NCI-H1436 (cell line): ENCODE measurements around the gene INAFM2.

Experiments used
- DNase-seq: peaks from one replicate; lab custom pipeline; 2025; lab: John Stamatoyannopoulos, UW

The INAFM2 gene

DNA sequence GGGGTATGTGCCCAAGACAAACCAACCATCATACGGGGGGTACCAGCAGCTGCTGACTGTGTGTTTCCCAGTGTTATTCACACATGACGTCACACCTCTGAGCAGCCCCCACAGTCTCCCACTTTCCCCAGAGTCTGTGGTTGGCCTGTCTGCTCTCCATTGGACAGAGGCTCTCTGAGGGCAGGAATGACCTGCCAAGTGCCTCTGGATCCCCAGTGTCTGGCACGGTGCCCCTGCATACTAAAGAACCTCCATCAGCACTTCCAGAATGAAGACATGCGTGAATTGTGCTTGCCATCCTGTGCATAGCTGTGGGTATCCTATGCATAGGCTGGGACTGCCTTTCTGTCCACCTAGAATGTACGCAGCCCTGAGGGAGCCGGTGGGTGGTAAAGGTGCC is 20.7 kb downstream of the INAFM2 start:
- DNase-seq = no peak

DNA sequence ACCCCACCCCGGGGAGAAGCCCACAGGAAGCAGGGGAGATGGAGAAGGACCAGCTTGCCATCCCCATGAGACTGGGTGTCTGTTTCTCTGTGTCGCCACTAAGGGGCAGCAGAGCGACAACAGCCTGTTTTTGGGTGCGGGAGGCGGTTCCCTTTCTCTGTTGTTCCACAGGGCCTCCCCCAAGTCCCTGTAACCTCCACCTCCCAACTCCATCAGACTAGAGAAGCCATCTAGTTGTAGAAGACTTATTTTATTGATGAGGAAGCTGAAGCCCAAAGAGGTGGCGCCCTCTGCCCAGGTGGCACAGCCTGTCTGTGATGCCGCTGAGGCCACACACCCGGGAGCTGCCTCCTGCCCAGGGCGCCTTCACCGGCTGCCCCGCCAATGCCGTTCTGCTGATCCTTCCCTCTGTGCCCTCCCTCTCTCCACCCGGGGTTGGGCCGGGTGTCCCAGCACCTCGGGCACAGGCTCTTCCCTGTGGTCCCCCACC is 21.2 kb downstream of the INAFM2 start:
- peak; percentile 61 for DNase-seq

DNA sequence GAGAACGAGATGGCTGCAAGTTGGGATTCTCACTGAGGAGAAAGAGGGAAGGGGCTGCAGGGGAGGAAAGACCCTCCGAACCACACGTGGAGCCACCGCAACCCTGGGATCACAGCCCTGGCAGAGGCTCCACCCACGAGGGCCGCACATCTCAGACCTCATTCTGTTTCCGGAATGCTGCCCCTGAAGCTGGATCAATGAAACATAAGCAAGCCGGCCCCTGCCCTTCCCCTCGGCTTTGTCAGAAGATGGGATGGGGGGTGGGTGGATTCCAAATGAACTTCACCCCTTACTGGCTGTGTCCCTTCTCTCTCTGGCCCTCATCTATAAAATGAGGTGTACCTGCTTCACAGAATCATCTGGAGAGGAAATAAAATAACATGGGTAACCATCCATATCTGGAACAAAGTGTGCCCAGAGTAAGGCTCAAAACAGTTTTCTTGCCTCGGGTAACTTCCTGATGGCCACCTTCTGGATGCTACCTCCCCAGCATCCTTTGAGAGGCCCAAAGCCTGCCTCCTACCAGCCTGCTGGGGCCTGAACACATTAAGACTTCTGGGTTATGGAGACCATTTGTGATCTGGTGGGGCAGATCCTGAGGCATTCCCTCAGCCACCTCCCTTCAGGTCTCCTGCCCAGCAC is 21.9 kb downstream of the INAFM2 start:
- no peak for DNase-seq

DNA sequence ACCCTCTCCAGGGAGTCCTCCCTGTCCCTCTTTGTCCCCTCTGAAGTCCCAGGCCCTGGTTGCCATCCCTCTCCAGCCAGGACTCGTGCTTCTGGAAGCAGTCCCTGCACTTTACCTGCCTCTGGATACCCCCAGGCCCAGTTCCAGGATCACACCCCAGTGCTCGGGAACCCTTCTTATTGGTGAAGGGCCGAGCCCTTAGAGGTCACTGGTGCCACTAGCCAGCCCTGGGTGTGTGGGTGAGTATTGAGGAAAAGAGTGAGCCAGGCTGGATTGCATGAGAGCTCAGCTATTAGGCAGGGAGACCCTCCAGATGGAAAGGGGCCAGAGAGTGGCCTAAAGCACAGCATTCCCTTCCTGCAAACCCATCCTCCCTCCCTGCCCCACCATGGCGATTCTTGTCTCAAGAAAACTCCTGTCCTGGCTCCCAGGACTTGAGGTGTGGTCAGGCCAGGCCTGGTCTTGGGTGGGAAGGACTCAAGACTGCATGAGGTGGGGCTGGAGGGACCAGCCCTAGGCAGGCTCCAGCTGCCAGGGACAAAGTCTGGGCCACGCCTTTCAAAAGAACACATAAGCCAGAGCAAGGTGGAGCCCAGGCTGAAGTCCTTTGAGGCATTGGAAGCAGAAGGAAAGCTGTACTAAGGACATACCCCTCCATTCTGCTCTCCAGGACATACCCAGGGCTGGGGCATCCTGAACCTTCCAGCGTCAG is 22.5 kb downstream of the INAFM2 start:
- no peak for DNase-seq

DNA sequence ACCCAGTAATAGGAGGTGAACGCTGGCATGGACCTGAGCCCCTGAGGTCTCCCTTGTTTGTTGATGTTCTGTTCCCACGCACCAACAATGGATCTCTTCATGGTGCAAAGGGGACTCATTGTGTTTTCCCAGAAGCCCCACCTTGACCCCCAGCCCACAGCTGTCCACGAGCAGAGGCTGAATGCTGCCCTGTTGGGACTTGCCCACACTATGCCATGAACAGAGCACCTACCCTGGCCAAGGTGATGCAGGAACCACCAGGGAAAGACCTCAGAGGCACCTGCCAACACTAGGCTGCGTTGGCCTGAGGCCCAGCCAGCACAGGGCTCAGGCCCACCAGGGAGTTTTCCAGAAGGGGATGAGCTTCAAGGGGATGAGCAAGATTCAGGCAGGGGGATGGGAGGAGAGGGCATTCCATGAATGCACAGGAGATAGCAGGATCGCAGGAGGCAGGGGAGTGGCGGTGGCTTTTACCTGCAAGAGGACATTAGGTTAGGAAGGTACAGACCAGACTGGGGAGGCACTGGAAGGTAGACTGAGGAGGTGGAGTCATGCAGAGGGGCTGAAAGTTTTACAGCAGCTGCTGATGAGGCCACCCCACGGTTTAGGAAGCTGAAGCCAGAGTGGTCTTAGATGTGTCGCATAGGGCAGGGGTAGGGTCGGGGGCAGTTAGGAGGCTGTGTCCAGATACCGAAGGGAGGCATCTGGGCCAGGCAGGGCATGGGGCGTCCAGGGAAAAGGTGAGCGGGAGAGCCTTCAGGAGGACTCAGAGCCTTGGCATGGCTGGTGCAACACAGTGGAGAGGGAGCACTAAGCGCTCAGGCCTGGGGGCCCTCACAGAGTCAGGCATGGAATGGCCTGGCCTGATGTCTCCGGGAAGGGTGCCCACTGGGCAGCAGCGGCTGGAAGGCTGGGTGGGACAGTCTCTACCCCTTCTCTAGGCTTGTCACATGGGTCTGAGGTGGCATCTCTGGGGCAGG is 23.4 kb downstream of the INAFM2 start:
- DNase-seq = no peak

DNA sequence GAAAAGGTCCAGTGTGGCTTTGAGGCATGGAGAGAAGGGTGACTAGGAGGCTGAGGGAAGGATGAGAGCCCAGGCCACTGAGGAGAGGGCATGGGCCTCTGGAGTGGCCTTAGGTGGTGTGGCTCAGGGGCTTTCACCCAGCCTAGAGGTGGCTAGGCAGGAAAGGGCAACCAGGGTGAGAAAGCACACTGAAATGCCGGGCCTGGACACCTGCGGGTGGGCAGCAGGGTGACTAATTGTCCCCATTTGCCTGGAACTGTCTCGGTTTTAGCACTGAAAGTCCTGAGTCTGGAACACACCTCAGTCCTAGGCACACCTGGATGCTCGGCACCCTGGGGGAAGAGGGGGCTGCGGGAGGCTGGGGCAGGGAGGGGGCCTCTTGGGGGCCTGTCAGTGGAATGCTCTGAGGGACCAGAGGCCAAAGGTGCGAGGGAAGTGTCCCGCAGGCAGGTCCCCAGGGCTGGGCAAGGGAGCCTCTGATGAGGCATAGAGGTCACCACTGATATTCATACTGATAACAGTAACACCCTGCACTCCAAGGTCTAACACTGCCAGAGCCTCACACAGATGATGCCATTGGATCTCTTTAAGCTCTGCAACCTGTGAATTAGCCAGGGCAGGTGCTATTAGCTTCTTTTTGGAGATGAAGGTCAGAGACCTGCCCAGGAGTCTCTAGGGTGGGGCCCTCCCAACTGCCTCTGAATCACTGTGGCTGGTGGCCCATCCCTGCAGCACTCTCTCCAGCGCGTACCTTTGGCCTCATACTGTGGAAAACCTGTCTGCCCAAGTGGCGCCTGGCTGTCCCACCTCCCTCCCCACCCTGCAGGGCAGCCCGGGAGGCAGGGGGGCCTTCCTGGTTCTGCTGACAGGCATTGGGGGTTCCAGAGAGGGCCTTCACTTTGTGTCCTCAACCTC is 24.3 kb downstream of the INAFM2 start:
- DNase-seq = no peak

DNA sequence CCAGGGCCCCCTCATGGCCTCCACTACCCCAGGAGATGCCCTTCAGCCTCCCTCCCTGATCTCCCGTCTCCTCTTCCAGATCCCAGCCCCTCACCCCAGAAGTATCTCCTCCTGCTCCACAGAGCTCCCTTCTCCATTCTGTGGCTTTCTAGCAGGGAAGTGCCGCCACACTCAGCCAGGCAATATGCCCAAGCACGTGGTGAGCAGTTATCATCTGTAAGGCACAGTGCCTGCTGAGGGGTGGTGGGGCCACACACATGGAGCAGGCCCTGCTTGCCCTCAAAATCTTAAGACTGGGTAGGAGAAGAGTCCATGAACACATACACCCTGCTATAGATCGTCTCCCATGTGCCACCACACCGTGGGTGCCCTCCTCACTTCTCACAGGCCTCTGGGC is 25.0 kb downstream of the INAFM2 start:
- no peak for DNase-seq

DNA sequence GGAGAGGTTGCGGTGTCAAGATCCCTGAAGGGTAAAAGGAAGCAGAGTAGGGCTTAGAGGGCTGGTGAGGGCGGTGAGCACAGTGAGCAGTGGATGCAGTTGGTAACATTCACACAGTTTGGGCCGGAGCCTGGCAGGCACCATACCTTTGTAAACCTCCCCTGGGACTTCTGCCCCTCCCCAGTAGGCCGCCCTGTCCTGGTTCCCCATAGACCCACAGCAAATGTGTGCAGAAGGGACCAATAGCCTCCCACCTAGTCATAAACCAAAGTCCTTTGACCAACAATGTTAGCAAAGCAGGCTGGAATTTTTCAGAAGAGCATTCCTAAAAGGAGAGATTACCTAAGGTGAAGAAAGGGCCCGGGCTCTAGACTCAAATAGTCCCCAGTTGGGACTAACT is 25.7 kb downstream of the INAFM2 start:
- DNase-seq = no peak

DNA sequence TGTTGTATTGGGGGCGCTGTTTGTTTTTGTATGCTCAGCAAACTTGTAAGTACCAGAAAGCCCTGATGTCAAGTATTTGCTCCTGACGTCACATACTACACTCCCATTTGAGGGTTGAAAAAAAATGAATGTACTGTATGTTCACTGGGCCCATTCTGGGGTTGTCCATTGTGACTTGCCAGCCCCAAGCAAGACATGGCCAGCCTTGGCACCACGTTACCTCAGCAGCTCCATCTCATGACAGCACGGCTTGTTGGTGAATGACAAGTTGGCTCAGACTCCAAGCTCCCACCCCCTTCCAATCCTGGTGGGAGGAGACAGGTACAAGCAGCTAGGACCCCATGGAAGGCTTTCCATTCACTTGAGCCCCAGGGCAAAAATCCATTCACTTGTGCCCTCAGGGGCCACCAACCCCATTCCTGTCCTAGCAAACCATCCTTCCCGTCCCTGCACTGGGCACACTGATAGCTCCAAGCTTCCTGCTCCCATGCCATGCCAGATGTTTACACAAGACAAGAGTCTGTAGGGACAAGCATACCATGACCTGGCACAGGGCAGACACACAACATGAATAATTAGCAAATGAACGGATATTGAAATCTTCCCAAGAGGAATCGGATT is 28.9 kb downstream of the INAFM2 start:
- no peak for DNase-seq

DNA sequence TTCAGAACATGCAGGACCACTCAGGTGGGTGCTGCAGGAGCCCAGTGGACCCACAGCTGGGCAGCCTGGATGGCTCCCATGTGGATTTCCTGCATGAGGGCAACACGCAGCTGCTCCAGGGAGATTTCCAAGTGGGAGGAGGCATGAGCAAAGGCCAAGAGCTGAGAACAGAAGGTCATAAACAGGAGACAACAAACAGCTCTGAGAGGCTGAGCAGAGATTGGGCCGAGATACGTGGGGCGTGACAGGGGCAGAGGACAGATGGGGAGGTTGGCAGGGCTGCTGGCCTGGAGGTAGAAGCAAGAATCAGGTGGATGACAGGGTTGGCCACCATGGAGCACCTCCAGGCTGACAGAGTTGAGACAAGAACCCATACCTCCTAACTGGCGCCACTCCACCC is 30.2 kb downstream of the INAFM2 start:
- no peak for DNase-seq

DNA sequence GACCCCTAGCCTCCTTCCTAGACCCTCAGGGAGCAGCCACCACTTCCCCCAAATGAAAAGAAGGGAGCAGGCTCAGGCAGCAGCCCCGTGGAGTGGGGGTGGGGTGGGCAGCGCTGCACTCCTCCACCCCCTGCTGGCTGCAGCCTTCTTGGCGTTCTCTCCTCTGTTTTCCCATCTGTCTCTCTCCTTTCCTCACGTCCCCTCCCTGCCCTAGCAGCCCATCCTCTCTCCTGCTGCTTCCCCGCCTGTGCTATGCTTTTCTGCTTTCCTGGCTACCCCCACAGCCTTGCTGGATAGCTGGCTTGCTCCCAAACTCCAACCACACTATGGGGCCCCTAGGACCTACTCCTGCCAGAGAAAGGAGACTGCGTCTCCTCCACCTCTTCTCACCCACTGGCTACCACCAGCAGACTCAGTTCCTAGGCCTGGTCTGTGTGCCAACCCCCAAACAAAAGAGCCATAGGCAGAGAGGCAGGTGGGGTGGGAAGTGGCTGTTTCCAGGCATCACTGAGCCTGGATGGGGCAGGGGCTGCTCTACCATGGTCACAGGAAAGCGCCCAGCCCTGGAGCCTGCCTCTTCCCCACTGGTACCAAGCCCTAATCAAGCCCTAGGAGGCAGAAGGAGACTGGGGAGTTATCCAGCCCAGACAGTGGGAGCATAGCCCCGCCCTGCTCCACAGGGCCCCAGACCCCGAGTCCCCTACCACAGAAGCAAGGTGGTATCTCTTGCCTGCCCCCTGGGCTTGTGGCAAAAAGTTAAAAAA is 31.1 kb downstream of the INAFM2 start:
- peak; percentile 13 for DNase-seq

DNA sequence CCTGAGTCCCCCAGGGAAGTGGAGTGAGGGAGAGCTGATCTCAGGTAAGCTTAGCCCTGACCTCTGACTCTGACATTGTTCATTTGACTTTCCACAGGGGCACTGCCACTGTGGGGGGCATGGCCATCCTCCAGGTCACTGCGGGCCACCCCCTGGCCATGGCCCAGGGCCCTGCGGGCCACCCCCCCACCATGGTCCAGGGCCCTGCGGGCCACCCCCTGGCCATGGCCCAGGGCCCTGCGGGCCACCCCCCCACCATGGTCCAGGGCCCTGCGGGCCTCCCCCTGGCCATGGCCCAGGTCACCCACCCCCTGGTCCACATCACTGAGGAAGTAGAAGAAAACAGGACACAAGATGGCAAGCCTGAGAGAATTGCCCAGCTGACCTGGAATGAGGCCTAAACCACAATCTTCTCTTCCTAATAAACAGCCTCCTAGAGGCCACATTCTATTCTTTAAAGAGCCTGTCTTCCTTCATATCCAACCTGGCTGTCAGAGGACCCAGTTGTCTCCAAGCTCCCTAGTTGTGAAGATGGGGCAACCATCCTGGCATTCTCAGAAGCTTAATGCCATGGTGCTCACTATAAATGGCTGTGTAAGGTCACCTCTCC is 32.6 kb downstream of the INAFM2 start:
- DNase-seq = no peak

DNA sequence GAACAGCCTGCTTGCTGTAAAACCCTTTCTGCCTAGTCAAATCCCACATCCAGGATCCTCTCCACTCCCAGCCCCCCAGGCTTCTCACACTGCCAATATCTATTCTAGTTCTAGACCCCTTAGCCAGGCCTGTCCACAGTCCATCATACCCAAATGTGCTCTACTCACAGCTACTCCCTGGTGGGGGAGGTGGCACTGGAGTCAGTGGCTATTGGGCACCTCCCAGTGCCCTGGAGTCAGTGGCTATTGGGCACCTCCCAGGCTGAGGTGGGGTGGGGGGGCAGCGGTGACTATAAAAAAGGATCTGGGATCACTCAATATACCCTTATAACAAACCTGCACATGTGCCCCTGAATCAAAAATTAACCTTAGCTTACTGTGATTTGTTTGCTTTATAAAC is 33.8 kb downstream of the INAFM2 start:
- no peak for DNase-seq

DNA sequence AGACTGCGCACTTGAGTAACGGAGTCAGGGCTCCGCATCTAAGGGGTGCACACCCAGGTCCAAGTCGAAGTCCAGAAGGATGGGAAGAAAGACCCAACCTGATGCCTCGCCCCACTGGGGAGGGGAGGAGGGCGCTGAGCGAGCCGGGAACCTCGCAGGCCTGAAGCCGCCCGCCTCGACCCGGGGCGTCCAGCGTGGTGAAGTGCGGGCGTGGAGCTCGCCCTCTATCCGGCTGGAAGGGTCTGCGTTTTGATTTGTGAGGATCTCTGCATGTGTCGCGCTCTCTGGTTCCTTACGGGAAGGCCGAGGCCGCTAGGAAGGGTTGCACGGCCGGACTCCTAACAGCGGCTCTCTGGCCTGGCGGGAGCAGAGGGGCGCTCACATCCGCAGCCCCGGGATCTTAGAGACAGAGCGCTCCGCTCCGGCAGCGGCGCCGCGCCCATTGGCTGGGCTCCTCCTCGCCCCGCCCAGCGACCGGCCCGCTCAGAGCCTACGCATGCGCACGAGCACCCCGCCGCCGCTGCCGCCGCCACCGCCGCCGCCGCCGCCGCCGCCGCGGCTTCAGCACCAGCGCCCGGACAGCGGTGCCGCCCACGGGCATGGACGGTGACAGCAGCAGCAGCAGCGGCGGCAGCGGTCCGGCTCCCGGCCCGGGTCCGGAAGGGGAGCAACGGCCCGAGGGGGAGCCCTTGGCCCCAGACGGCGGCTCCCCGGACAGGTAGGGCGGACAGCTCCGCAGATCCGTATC is 34.4 kb downstream of the INAFM2 start, which contains the start of gene DISP2:
Gene DISP2, plus strand, starts transcription at position 497 of the 748 bp plus-strand sequence. Its CDS starts 103 bp downstream, at position 600.
- peak; percentile 87 for DNase-seq

DNA sequence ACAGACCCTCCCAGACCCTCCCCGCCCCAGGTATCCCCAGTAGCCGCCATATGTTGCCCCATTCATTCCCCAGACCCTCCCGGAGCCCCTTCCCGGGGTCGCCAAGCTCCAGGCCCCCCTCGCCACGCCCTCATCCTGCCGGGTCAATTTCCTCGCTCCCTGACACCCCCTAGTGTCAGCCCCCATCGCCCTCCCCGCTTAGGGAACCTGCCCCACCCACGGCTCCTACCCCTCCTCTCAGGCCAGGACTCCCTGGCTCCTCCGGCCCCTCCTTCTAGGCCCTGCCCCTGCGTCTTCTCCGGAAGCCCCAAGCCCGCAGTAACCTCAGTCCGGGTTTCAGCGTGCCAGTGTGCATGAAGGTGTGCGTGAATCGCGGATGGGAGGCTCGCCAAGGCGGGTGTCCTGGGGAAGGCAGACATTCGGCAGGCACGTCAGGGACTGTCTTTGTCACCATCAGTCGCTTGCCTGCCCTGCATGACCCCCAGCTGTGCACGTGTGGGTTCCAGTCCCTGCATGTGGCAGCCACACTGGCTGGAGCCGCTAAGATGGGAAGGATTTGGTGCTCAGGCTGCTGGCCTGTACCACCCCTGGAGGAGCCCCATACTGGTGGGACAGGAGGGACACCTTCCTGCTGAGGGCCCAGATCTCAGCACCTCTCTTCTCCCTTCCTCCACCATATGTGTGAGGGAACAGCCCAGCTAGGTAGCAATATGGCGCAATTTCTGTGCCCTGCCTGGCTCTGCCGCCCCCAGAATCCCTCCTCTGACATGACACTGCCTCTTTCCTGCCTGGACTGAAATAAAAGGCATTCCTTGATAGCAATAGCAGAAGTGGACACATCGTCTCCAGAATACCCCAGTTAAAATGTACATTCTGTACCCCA is 35.2 kb downstream of the INAFM2 start:
- peak; percentile 28 for DNase-seq

DNA sequence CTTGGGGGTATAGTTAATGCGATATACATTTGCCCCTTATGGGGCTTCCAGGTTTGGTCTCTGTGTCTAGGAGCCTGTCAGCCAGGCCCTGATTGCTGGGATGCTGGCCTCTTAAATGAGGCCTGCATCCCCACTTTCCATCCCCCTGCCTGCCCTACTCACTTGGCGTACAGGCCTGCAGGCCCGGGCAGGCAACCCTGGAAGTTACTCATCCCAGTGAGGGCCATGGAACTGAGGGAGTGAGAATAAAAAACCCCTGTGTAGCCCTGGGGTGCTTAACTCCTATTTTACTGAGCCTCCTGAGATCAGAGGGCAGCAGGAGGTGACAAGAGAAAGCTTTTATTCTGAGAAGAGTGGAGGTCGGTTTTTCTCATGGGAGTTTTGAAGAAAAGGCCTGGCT is 36.5 kb downstream of the INAFM2 start:
- DNase-seq = no peak

DNA sequence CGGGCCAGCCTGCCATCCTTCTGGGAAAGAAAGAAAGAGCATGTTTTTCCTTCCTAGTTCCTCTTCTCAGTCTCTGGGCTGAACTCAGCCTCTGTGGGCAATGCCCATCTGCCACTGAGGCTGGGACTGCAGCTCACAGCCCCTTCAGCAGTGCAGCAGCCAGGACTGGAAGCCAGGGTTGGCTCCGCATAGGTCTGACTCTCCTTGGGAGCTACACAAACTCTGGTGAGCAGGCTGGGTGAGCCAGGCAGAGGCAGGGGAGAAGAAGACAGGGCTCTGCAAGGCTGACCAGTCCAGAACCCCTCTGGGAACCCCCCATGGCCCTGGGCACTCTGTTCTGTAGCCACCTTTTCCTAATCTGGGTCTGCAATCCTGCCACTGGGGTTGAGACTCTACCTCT is 38.1 kb downstream of the INAFM2 start:
- no peak for DNase-seq

DNA sequence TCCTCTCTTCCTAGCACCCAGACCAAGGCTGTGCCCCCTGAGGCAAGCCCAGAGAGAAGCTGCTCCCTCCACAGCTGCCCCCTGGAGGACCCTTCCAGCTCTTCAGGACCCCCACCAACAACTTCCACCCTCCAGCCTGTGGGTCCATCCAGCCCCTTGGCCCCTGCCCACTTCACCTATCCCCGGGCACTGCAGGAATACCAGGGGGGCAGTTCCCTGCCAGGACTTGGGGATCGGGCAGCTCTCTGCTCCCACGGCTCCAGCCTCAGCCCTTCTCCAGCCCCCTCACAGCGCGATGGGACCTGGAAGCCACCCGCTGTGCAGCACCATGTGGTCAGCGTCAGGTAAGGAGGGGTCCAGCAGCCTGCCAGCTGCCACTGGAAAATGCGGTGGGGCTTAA is 40.1 kb downstream of the INAFM2 start:
- DNase-seq = no peak
